GM19043 (cell line): ENCODE measurements around the gene ASAH2B.

Experiments
- ATAC-seq: cut with Tn5 transposase; IDR thresholded peaks from one replicate; pipeline ENCODE4 v1.9.1; 2021; ENCODE audit warnings: low read depth; ENCODE audit not compliant: unreplicated experiment

Gene ASAH2B

GRCh38 chr10:50796693-50797092 is 57.0 kb downstream of the ASAH2B start:
- ATAC-seq: no peak

DNA sequence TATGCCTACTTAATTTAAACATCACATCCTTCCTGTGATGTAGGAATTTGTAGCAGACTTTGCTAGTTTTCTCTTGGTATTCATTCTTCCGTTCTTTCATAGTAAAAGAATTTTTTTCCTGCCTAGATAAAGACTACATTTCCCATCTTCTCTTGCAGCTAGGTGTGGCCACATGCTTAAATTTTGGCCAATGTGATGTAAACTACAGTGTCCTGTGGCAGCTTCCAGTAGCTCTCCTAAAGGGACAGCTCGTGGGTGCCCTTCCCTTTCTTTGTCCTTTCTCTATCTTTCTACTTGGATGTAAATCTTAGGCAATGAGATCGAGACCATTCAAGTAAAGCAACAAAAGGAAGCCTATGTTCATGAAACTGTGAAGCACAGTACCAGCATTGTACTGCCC is 58.6 kb downstream of the ASAH2B start:
- ATAC-seq: no peak

GRCh38 chr10:50799595-50799994 is 59.9 kb downstream of the ASAH2B start:
- no peak for ATAC-seq

- ATAC-seq: no peak
Observed at GRCh38 chr10:50805981-50806622, 66.4 kb downstream of the ASAH2B start.

- no peak for ATAC-seq
Observed at GRCh38 chr10:50807851-50808776, 68.4 kb downstream of the ASAH2B start.
